GM06990 (cell line): Measurements from ENCODE around the gene SMIM44.
"Not testable (repeated sequence)": the region's sequence is repeated elsewhere in the genome, so short reads cannot be mapped to it uniquely, and the experiment has no call there.

Experiments
- DNase-seq: peaks from one replicate; pipeline ENCODE4 v3.0.0-alpha.2; 2011; ENCODE audit not compliant: insufficient read length; ENCODE audit errors: extremely low read depth
- H3K27me3 ChIP-seq: replicated peaks from 2 replicates; pipeline ENCODE4 v1.6.0; 2011; ENCODE audit warnings: low read length; ENCODE audit not compliant: control insufficient read depth, insufficient read depth
- H3K36me3 ChIP-seq: 2 replicates; pipeline ENCODE4 v1.5.1; 2011; ENCODE audit warnings: low read length; ENCODE audit not compliant: control insufficient read depth, insufficient read depth
- H3K4me3 ChIP-seq: replicated peaks from 2 replicates; pipeline ENCODE4 v1.5.1; 2011; ENCODE audit warnings: low read depth, mild to moderate bottlenecking, control low read depth, low read length
- CTCF ChIP-seq: IDR thresholded peaks from 2 replicates; pipeline ENCODE4 v1.5.1; 2011; ENCODE audit warnings: low read length, control low read depth, mild to moderate bottlenecking, inconsistent platforms; ENCODE audit not compliant: insufficient read depth, poor library complexity, severe bottlenecking

Gene SMIM44

GRCh38 chr19:3509566-3509989 is 26.3 kb upstream of the SMIM44 start:
- DNase-seq: no peak
- Histone ChIP-seq H3K4me3 (no peak overlapping the region), H3K36me3 (peaks cover 7% of the 10 kb centered on the region), H3K27me3 (no peaks in the 10 kb centered on the region)
- no peak for TF ChIP-seq CTCF

GRCh38 chr19:3508771-3509535 is 25.7 kb upstream of the SMIM44 start:
- no peaks in the 10 kb centered on the region for H3K27me3 ChIP-seq
- TF ChIP-seq CTCF: no peak
- peaks cover 7% of the 10 kb centered on the region for H3K36me3 ChIP-seq
- DNase-seq: no peak
- H3K4me3 ChIP-seq: no peak overlapping the region

- H3K27me3 ChIP-seq, H3K36me3 ChIP-seq, DNase-seq, H3K4me3 ChIP-seq: not testable (repeated sequence)
Observed at GRCh38 chr19:3508121-3508661, 24.9 kb upstream of the SMIM44 start.

GRCh38 chr19:3507371-3508120 is 24.3 kb upstream of the SMIM44 start:
- Histone ChIP-seq H3K27me3 (no peaks in the 10 kb centered on the region), H3K4me3 (peak overlapping the region; percentile 75), H3K36me3 (peaks cover 7% of the 10 kb centered on the region)
- no peak for TF ChIP-seq CTCF
- no peak for DNase-seq

- TF ChIP-seq CTCF: no peak
- peaks cover 7% of the 10 kb centered on the region for H3K36me3 ChIP-seq
- peak overlapping the region; percentile 75 for H3K4me3 ChIP-seq
- DNase-seq: no peak
- H3K27me3 ChIP-seq: no peaks in the 10 kb centered on the region
Observed at GRCh38 chr19:3506384-3507340, 23.4 kb upstream of the SMIM44 start.
